Measurements from ENCODE around the gene RIPPLY2. TPM values are rescaled to one million over a fixed set of nuclear protein-coding genes. Genes with fewer than 3 reads are reported as not detected.

Gene RIPPLY2
- total and polyA plus RNA-seq, 9 of the 15 experiments (the other 6 are each of a cell fraction or from before 2014, with no cell fraction given), result not detected

GRCh38 chr6:83868639-83869038, 15.5 kb downstream of the RIPPLY2 start:
- intact Hi-C loops (cut with micrococcal nuclease) (no loop called here), in situ Hi-C loops (cut with MboI) (no loop called here)
- H3K9me1 ChIP-seq (ENCODE audit: control insufficient read depth, insufficient read depth, low read length), result no peaks in the 10 kb centered on the region
- no peak for FAIRE-seq
- ChIA-PET CTCF (ENCODE audit: low intra/inter-chr PET ratio) (no interaction called here), POLR2A (no interaction called here)
- no peak overlapping the region for H3K9ac ChIP-seq (ENCODE audit: insufficient read depth in 1 of 2, low read depth in 2 of 2, low read length in 2 of 2)
- H3K36me3 ChIP-seq (ENCODE audit: control insufficient read depth, insufficient read depth, low read length), result peaks cover 50% of the 10 kb centered on the region
- no peak overlapping the region for H3K27ac ChIP-seq (ENCODE audit: extremely low read depth, low read depth, low read length)
- DNase-seq (ENCODE audit: extremely low read depth in 1 of 4, low spot score in 3 of 4), result no peak
- peaks cover 0 to 5% of the 10 kb centered on the region in 2 experiments; a peak in 3 of 5 replicates for H3K4me1 ChIP-seq (replicated peaks in 1 of 2; ENCODE audit: control insufficient read depth in 2 of 2, insufficient read depth in 2 of 2, low read length in 2 of 2)
- no peak overlapping the region for H3K4me2 ChIP-seq (ENCODE audit: insufficient read depth, low read length)
- H3K27me3 ChIP-seq (ENCODE audit: control insufficient read depth in 2 of 2, insufficient read depth in 2 of 2, low read length in 2 of 2), result no peaks in the 10 kb centered on the region
- peaks cover 11% of the 10 kb centered on the region; the same call in 2 of the 3 replicates for H3K79me2 ChIP-seq (ENCODE audit: control insufficient read depth, insufficient read depth, low read length)
- no peak for ATAC-seq
- H3K9me3 ChIP-seq (replicated peaks; ENCODE audit: control insufficient read depth, insufficient read depth, low read depth, low read length), result peaks cover 3% of the 10 kb centered on the region
- H4K20me1 ChIP-seq (replicated peaks; ENCODE audit: control insufficient read depth, insufficient read depth, low read length), result no peaks in the 10 kb centered on the region
- BruUV-seq (replicated peaks), result no TSS peak
- H2AFZ ChIP-seq (ENCODE audit: low read depth, low read length), result no peak overlapping the region
- TF ChIP-seq TAF7 (tag; IDR thresholded peaks at IDR 0.05) (no peak), NR0B1 (IDR thresholded peaks at IDR 0.05; ENCODE audit: partially characterized antibody) (no peak), ZNF518B (CRISPR knock-in tag; IDR thresholded peaks at IDR 0.05) (no peak), POLR2A (conservative IDR thresholded peaks at IDR 0.05) (no peak), SP2 (IDR thresholded peaks at IDR 0.05; ENCODE audit: extremely low read depth, low read depth, low read length, poor library complexity, severe bottlenecking) (no peak), ZNF76 (CRISPR knock-in tag; IDR thresholded peaks at IDR 0.05; ENCODE audit: borderline replicate concordance) (no peak)
- 13% methylated on average over 1 of the region's 1 CpG for WGBS (ENCODE audit: insufficient coverage, low coverage, missing lambda C conversion rate)
- H3K4me3 ChIP-seq, result no peak overlapping the region
